ENCODE measurements around the gene SLITRK2. TPM values are rescaled to one million over a fixed set of nuclear protein-coding genes. Genes with fewer than 3 reads are reported as not detected.

The SLITRK2 gene, protein sequence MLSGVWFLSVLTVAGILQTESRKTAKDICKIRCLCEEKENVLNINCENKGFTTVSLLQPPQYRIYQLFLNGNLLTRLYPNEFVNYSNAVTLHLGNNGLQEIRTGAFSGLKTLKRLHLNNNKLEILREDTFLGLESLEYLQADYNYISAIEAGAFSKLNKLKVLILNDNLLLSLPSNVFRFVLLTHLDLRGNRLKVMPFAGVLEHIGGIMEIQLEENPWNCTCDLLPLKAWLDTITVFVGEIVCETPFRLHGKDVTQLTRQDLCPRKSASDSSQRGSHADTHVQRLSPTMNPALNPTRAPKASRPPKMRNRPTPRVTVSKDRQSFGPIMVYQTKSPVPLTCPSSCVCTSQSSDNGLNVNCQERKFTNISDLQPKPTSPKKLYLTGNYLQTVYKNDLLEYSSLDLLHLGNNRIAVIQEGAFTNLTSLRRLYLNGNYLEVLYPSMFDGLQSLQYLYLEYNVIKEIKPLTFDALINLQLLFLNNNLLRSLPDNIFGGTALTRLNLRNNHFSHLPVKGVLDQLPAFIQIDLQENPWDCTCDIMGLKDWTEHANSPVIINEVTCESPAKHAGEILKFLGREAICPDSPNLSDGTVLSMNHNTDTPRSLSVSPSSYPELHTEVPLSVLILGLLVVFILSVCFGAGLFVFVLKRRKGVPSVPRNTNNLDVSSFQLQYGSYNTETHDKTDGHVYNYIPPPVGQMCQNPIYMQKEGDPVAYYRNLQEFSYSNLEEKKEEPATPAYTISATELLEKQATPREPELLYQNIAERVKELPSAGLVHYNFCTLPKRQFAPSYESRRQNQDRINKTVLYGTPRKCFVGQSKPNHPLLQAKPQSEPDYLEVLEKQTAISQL
- polyA plus RNA-seq (2013, experiment 1 of 2; ENCODE audit: insufficient read length): not detected
- polyA plus RNA-seq (2013, experiment 2 of 2; ENCODE audit: insufficient read length): 0.22 TPM

GRCh38 chrX:145817331-145818185 is at the start of gene SLITRK2:
TSS of gene SLITRK2 (plus strand) at chrX:145817829. CDS start at chrX:145822426, 4,597 bp downstream.
- DNase-seq: no peak

GRCh38 chrX:145773006-145773405 is 44.6 kb upstream of the SLITRK2 start:
- DNase-seq: no peak

GRCh38 chrX:145792281-145792680 is 25.3 kb upstream of the SLITRK2 start:
- no peak for DNase-seq

DNA sequence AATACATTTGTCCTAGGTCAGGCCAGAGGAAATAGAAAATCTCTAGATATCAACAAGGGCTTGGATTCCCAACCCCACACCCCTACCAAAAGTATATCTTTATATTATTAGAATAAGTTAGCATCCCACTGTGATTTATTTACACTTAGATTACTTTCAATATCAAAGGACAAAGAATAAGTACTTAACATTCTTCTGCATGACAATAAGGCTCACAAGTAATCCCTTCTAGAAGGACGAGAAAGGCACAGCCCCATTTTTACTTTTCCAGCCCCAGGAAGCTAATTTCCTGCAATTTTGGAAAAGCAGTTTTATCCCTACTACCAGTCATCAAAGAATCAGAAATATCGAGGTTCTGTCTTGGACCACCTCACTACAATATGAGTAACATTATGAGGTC is 14.1 kb upstream of the SLITRK2 start:
- no peak for DNase-seq

DNA sequence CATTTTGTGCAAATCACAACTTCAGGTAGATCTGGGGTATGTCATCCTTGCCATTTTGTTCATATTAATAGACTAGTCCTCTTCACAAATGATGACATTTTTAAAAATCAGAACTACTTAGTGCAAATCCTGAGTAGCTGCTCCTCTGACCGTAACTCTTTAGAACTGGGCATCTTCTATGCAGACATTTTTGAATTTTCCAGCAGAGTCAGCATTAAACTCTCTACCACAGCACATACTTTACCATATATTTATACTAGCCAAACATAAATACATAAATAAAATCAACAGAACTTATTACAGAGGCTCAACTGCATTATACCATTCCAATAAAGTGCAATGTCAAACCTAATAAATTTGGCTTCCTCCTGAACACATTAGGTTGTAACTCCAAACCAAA is 4.5 kb upstream of the SLITRK2 start:
- DNase-seq: no peak

GRCh38 chrX:145816601-145817315 is 871 bp upstream of the SLITRK2 start:
- no peak for DNase-seq

- DNase-seq: no peak
These were observed 821 bp downstream of the SLITRK2 start for GRCh38 chrX:145818186-145819113.

DNA sequence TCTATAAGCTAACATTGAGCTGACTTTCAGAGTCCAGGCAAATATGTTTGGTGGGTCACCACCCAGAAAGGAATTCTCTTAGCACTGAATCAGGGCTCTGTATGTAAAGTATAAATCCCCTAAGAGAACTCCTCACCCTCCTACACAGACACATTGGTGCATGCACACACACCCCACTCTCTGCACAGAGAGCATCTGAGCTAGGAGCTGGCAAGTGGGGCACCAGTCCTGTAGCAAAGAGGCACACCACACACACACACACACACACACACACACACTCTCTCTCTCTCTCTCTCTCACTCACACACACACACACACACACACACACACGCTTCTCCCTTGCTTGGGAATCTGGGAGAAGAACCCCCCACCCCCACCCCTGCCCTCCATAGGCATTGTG is 3.2 kb downstream of the SLITRK2 start:
- DNase-seq: no peak

GRCh38 chrX:145821291-145821897 is 3.8 kb downstream of the SLITRK2 start:
- DNase-seq: no peak

- no peak for DNase-seq
These were observed 4.4 kb downstream of the SLITRK2 start for GRCh38 chrX:145821898-145822571.

DNA sequence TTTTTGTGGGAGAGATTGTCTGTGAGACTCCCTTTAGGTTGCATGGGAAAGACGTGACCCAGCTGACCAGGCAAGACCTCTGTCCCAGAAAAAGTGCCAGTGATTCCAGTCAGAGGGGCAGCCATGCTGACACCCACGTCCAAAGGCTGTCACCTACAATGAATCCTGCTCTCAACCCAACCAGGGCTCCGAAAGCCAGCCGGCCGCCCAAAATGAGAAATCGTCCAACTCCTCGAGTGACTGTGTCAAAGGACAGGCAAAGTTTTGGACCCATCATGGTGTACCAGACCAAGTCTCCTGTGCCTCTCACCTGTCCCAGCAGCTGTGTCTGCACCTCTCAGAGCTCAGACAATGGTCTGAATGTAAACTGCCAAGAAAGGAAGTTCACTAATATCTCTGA is 5.5 kb downstream of the SLITRK2 start:
- DNase-seq: no peak

- peak; percentile 0 for DNase-seq
These were observed 8.3 kb downstream of the SLITRK2 start for GRCh38 chrX:145825896-145826295.

GRCh38 chrX:145826466-145826865 is 8.8 kb downstream of the SLITRK2 start:
- no peak for DNase-seq

GRCh38 chrX:145832796-145833195 is 15.2 kb downstream of the SLITRK2 start:
- no peak for DNase-seq

DNA sequence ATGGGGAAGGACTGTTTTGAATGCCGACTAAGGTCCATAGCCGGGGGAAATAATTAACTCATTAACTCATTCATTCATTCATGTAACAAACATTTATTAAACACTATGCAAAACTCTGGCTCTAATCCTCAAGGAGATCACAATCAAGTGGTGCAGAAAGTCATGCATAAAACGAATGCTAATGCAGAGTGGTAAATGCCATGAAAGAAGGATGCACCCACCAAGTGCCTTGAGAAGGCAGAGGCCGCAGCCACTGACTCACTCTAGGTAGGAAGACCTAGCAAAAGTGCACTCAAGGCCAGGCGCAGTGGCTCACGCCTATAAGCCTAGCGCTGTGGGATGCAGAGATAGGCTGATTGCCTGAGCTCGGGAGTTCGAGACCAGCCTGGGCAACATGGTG is 22.9 kb downstream of the SLITRK2 start:
- DNase-seq: no peak

- no peak for DNase-seq
These were observed 25.7 kb downstream of the SLITRK2 start for GRCh38 chrX:145843146-145843904.

- DNase-seq: no peak
These were observed 27.3 kb downstream of the SLITRK2 start for GRCh38 chrX:145844886-145845285.

DNA sequence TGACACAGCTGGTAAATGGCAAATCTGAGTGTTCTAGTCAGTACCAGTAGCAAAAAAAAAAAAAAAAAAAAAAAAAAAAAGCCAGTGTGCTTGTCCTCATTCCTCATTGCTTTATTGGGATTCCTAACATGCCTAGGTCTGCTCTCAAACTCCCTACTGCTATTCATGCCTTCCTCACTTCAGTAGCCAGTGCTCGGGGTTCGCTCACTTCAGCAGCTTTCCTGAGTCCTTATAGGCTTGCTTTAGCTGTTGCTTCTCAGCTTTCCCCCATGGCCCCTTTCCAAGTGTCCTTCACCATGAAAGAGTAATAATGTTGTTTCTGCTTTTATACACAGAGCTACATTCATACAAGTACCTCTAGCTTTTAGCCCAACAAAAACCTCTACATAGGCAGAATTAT is 30.8 kb downstream of the SLITRK2 start:
- DNase-seq: no peak

- DNase-seq: no peak
These were observed 31.2 kb downstream of the SLITRK2 start for GRCh38 chrX:145848857-145849256.
